SIG-M5 (cell line): Measurements from ENCODE around the gene SLFN5.
"Not testable (repeated sequence)": the region's sequence is repeated elsewhere in the genome, so short reads cannot be mapped to it uniquely, and the experiment has no call there.

ENCODE experiments used
- DNase-seq: peaks from one replicate; lab custom pipeline; 2025; lab: John Stamatoyannopoulos, UW

SLFN5 gene

DNA sequence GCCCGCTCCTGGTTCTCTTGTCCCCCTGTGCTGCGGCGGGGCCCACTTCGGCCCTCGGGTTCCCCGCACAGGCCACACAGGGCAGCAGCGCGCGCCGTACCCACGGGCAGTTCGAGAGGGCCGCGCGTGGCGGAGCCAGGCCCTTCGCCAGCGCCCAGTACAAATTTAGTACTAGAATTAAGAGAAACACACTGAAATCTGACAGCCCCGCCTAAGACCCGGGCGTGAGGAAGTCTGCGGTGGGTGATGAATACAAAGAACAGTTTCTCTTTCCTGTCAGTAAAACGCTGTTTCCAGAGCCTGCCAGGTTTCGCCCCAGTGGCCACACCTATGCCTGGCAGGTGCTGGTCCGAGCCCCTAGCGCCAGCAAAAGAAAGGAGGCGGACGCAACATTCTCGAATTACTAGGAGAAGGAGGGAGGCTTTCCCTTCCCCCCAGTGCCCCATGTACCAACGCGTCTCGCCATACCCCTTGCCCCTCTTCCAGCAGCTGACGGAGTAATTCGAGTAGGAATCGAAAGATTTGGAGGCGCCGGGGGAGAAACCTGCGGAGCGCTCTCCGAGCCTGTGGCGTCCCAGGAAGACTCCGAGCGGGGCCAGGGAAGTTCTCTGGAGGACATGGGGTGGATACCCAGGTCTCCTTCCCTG lies 591 bp upstream of the SLFN5 start:
- DNase-seq, result no peak

DNA sequence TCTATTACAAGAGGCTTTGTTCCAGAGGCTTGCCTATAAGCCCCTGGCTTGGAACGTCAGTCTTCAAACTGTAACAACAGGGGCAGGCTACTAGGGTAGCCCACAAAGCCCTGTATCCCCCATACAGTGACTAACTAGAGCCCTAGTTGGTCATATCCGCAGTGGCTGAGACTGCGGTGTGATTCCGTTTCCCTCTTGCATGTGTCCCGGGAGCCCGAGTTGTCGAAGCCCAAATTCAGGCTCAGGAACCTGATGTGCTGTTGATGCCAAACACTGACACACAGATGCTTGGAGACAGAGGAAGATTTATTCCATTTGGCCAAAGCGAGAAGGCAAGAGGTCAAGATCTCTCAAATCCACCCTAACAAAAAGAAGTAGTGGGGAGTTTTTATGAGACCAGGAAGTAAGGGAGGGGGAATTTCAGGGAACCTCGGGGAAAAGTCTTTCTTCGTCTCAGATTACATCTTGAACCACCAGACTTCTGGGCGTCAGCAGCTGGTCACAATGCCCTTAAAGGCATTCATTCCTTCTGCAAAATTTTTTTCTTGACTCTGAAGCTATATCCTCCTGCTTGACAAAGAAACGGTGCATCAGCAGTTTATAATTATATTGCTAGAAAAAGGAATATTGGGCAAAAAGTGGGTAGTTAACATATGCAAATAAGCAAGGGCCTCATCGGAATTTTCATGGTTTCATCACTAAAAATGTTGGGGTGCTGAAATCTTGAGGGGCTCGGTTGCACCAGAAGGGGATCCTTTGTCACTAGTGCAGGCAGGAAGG lies 879 bp downstream of the SLFN5 start:
- no peak for DNase-seq

DNA sequence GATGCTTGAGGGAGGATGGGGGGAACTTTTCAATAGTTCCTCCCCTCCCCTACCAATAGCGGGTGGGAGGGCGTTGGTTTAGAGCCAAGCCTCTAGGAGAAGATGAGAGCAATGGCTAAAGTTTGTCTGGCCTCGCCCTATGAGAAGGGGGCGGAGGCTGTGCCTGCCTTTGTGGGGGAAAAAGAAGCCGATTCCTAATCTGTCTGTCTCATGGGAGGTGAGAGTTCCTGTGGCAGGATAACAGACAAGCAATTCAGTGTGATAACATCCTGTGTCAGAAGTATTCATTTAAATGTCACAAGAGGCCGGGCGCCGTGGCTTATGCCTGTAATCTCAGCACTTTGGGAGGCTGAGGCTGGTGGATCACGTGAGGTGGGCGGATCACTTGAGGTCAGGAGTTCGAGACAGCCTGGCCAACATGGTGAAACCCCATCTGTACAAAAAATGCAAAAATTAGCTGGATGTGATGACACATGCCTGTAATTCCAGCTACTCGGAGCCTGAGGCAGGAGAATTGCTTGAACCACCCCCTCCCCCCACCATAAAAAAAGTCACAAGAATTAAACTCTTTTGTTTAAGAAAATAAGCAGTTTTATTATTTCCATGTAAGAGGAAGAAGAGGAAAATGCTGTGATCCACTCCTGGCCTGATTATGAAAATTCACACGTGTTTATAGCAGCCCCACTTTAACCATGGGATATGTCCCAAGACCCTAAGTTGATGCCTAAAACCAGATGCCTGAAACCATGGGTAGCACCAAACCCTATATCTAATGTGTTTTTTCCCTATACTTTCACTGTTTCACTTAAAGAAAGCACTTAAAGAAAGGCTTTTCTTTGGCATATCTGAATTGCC lies 1.7 kb downstream of the SLFN5 start:
- DNase-seq, result no peak

DNA sequence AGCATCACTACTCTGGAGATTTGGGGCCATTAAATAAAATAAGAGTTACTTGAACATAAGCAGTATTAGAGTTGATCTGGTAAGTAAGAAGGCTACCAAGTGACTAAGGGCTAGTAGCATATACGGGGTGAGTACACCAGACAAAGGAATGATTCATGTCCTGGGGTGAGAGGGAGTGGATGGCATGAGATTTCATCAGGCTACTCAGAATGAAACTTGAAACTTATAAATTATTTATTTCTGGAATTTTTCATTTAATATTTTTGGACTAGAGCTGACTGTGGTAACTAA lies 2.3 kb downstream of the SLFN5 start:
- DNase-seq, result no peak

DNA sequence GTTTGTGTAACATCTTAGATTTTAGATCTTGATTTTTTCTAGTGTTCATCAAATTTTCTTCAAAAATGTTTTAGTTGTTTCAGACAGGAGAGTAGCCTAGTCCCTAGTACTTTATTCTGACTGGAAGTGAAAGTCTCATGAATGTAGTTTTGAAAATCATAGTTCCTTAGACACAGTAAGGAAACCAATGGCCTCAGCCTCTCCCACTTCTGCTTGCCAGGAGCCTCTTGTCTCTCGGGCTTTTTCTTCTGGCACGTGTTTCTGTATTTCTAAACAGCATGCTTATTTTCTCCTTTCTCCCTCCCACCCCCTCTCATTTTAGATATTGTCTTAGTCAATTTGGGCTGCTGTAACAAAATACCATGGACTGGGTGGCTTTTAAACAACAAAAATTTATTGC lies 9.8 kb downstream of the SLFN5 start:
- no peak for DNase-seq

DNA sequence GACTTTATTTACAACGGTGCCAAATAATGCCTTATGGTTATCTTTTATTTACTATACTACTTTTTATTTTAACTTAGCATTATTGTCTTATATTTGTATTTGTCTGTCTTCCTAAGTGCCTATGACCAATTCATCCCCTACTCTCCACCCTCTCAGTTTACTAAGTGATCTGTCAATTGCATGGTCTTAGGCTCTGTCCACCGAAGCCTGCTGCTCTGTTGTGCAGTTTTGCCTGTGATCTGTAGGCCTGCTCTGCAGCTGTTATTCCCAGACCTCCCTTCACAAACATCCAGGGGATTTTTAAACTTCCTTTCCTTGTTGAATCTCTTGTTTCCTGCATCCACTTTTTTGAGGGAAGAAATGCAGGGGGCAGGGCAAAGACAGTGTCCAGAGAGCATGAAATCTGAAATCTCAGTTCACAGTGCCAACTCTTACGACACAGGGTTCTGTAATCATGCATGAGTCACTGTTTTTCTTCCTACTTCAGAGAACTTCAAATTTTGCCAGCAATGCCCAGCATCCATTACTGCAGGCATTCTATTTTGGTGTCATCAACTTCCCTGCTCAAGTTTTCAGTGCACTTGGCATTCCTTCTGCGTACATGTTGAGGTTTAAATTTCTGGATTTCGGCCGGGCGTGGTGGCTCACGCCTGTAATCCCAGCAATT lies 11.4 kb downstream of the SLFN5 start:
- DNase-seq, result no peak

DNA sequence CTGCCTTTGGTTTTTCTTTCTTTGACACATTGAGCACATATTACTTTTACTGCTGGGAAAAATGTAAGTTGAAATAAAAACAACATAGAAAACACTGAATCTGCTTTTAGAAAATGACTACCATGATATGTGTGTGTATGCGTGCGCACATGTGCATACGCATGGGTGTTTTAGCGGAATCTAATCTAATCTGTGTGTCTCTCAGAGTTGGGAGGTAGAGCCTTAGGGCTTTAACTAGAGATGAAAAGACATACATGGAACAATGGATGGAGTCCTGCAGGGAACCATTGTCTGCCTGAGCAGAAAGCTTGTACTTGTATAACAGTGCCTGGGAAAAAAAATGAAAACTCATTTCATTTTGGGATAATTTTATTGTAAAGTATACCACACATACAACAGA lies 12.4 kb downstream of the SLFN5 start:
- no peak for DNase-seq

DNA sequence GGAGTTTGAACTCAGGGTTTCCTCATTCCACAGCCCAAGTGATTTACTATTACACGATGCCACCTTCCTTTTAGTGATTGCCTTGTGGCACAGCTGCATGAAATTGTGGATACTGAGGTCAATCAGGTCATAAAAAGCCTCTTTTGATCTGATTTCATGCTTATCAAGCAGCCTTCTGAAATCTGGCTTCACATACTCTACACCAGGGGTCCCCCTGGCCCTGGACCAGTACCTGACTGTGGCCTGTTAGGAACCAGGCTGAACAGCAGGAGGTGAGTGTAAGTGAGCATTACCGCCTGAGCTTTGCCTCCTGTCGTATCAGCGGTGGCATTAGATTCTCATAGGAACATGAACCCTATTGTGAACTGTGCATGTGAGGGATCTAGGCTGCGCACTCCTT lies 13.8 kb downstream of the SLFN5 start:
- no peak for DNase-seq

DNA sequence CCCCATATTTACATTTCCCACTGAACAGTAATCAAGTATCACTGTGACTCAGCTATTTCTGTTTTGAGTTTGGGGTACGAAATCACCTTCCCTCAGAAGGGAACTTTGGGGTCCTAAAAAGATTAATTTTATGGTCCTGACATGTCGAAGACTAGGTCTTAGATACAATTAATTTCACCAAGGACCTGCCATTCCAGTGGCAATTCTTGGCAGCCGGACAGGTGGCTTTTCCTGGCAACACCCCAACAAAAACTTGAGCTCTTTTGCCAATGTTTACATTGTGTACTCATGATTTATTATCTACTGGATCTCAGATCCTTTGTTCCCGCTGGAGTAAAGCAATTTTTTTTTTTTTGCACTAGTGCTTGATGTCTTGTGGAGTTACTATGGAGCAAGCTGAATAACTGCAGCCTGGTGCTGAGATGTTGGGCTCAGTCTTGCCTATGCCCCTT lies 14.4 kb downstream of the SLFN5 start:
- no peak for DNase-seq

DNA sequence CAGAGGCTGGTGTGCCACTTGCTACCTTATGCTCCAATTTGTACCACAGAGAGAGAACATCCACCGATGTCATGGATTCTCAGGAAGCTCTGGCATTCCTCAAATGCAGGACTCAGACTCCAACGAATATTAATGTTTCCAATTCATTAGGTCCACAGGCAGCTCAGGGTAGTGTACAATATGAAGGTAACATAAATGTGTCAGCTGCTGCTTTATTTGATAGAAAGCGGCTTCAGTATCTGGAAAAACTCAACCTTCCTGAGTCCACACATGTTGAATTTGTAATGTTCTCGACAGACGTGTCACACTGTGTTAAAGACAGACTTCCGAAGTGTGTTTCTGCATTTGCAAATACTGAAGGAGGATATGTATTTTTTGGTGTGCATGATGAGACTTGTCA lies 16.1 kb downstream of the SLFN5 start:
- no peak for DNase-seq

DNA sequence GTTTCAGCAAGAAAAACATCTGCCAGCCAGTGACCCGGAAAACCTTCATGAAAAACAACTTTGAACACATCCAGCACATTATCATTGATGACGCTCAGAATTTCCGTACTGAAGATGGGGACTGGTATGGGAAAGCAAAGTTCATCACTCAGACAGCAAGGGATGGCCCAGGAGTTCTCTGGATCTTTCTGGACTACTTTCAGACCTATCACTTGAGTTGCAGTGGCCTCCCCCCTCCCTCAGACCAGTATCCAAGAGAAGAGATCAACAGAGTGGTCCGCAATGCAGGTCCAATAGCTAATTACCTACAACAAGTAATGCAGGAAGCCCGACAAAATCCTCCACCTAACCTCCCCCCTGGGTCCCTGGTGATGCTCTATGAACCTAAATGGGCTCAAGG lies 22.2 kb downstream of the SLFN5 start:
- no peak for DNase-seq

DNA sequence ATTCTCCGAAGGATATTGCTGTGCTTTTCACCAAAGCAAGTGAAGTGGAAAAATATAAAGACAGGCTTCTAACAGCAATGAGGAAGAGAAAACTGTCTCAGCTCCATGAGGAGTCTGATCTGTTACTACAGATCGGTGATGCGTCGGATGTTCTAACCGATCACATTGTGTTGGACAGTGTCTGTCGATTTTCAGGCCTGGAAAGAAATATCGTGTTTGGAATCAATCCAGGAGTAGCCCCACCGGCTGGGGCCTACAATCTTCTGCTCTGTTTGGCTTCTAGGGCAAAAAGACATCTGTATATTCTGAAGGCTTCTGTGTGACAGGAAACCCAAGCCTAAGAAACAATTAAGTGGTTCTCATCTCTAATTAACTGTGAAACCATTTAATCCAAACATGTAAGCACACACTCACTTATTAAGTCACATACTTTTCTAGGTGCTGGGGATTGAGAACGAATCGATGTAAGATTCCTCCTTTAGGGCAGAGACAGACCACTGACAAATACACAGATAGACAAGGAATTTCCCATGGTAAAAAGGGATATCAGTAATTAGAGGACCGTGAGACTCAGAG lies 22.8 kb downstream of the SLFN5 start:
- DNase-seq, result no peak

DNA sequence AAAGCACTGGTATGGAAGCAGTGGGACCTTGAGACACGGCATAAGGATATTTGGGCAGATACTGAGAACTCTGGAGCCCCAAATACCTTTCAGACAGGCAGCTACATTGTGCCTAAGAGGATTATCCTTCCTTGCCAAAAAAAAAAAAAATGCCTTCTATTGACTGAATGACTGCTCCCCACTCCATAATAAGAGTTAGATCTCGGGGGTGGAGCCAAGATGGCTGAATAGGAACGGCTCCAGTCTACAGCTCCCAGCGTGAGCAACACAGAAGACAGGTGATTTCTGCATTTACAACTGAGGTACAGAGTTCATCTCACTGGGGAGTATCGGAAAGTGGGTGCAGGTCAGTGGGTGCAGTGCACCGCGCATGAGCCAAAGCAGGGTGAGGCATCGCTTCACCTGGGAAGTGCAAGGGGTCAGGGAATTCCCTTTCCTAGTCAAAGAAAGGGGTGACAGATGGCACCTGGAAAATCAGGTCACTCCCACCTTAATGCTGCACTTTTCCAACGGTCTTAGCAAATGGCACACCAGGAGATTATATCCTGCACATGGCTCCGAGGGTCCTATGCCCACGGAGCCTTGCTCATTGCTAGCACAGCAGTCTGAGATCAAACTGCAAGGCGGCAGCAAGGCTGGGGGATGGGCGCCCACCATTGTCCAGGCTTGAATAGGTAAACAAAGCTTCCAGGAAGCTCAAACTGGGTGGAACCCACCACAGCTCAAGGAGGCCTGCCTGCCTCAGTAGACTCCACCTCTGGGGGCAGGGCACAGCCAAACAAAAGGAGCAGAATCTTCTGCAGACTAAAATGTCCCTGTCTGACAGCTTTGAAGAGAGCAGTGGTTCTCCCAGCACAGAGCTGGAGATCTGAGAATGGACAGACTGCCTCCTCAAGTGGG lies 31.5 kb downstream of the SLFN5 start:
- not testable (repeated sequence) for DNase-seq

DNA sequence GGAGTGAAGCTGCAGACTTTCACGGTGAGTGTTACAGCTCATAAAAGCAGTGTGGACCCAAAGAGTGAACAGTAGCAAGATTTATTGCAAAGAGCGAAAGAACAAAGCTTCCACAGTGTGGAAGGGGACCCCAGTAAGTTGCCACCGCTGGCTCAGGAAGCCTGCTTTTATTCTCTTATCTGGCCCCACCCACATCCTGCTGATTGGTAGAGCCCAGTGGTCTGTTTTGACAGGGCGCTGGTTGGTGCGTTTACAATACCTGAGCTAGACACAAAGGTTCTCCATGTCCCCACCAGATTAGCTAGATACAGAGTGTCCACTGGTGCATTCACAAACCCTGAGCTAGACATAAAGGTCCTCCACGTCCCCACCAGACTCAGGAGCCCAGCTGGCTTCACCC lies 35.6 kb downstream of the SLFN5 start:
- not testable (repeated sequence) for DNase-seq

DNA sequence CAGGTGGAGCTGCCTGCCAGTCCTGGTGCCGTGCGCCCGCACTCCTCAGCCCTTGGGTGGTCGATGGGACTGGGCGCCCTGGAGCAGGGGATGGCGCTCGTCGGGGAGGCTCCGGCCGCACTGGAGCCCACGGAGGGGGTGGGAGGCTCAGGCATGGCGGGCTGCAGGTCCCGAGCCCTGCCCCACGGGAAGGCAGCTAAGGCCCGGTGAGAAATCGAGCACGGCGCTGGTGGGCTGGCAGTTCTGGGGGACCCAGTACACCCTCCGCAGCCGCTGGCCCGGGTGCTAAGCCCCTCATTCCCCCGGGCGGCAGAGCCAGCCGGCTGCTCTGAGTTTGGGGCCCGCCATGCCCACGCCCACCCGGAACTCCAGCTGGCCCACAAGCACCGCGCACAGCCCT lies 36.0 kb downstream of the SLFN5 start:
- not testable (repeated sequence) for DNase-seq

DNA sequence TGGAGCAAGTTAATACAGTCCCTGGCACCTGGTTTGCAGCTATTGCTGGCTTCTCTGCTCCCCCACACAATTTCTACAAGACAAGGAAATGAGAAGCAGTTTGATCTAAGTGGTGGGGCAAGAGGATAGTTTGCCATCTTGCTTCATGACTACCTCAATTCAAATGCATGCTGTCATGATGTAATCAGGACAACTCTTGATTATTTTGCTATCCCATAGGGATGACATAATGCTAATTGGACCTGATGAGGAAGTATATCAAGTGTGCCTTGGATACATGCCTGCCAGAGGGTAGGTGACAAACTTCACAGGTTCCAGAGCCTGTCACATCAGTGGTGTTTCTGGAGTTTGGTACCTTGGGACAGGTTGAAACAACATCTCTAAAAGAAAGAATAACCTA lies 40.9 kb downstream of the SLFN5 start:
- no peak for DNase-seq

DNA sequence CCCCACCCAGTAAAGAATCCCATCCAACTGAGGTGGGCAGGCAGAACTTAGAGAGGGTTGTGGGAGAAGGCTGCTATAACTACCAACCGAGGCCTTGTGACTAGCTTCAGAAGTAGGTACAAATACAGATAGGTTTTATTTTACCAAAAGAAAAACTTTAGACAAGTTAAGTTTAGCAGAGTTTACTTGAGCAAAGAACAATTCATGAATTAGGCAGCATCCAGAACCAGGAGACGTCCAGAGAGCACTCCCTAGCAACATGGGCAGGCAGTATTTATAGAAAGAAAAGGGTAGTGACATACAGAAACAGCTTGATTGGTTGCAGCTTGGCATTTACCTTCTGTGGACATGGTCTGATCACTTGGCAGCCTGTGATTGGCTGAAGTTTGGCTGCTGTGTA lies 42.1 kb downstream of the SLFN5 start:
- DNase-seq, result no peak

DNA sequence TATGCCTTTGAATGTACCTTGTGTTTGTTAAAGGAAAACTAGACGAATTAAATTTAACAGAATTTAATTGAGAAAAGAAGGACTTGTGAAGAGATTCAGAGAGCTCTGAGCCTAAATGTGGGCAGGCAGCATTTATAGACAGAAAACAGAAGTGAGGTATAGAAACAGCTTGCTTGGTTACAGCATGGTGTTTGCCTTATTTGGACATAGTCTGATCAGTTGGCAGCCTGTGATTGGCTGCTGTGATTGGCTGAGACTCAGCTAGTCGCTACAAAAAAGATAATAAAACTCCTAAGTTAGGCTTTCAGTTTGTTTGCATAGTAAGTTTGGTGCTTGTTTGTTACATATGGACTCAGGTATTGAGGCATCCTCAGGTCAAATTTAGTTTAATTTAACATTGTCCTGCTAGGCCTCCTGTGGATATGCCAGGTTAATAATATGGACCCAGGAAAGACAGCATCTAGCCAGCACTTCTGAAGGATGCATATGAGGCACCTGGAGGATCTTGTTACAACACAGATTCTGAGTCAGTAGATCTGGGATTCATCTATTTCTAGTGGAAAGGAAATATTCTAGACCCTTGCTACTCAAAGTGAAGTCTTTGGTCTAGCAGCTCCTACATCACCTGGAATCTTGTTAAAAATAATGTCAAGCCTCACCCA lies 43.4 kb downstream of the SLFN5 start:
- DNase-seq, result no peak

DNA sequence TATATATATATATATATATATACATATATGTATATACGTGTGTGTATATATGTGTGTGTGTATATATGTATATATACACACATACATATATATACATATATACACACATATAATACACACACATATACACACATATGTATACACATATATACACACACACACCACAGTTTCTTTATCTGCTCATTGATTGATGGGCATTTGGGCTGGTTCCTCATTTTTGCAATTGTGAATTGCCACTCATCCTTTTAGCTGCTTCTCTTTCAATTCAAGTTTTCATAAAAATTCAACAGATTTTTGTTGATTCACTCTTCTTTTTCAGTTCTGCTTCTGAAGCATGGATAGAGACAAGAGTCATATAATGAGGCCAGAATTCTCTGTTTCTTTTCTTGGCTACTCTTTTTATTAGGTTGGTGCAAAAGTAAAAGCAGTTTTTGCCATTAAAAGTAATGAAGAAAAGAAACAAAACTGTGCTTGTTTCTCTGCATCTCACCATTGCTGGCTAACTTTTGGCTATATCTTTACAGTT lies 44.5 kb downstream of the SLFN5 start:
- DNase-seq, result no peak

DNA sequence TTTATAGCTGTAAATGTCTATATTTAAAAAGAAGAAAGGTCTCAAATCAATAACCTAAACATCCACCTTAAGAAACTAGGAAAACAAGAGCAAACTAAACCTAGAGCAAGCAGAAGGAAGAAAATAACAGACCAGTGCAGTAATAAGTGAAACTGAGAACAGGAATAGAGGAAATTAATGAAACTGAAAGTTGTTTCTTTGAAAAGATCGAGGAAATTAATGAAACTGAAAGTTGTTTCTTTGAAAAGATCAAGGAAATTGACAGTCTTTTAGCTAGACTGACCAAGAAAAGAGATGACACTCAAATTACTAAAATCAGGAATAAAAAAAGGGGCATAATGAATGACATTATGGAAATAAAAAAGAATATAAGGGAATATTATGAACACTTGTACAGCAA lies 46.4 kb downstream of the SLFN5 start:
- no peak for DNase-seq
